GM19043 (cell line): ENCODE data around the gene LRRN2.

Experiments
- ATAC-seq: cut with Tn5 transposase; IDR thresholded peaks from one replicate; pipeline ENCODE4 v1.9.1; 2021; ENCODE audit warnings: low read depth; ENCODE audit not compliant: unreplicated experiment

LRRN2 gene

DNA sequence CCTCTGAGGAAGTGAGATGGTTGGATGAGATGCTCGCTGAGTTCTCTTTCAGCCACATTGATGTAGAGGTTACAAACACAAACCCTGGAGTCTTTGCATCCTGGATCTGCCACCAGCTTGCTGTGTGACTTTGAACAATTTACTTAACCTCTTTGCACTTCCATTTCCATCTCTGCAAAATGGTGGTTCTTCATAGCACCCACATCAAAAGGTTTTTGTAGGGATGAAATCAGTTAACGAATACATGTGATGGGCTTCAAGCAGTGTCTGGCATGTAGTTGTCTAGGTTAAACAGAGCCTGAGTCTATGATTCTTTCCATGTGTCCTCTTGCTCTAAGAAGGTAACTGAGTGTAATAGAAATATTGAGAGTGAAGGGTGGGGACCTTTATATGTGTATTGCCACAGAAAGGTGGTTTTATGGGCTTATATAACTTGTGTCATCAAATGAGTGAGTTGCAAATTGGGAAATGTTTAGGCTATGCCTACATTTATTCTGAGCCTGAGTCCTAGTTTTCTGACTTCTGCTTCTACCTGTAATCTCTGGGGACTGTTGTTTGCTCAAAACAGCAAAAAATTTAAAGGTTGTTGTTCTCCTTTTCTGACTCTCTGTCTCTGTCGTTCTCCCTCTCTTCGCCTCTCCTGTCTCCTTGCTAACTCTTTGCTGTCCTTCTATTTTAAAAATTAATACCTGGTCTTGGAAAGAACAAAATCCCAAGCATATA, 27.3 kb upstream of the LRRN2 start:
- ATAC-seq = no peak

- ATAC-seq = no peak
These were observed 26.6 kb upstream of the LRRN2 start for GRCh38 chr1:204711947-204712701.

DNA sequence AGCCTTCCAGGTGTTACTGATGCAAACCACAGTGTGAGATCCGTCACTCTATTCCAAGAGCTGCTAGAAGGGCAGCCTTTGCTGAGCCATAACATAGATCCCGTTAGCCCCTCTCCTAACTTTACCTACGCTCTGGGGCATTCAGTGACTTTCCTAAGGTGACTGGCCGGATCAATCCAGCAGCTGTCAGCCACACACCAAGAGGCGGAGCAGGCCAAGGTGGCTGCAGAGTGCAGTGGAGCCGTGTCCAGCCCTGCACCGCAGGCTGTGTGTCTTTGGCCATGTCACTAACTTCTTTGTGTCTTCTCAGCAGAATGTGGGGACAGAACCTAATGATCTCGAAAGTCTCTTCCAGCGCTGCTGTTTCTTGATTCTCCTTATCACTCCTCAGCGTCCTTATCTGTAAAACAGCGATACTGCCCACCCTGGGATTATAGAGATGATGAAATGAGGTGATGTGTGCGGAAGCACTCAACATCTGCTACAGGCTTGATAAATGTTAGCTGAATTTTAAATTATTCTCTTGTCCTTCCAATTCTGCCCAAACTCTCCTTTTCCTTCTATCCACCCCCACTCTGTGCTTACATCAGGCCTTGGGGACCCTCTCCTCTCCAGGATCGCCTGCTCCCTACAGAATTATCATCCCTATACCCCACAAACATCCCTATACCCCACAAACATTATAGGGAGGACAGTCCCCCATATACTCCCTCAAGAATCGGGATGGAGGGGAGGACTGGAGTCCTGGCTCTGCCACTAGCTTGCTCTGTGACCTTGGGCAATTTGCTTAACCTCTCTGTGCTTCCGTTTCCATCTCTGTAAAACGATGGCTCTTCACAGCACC, 25.8 kb upstream of the LRRN2 start:
- ATAC-seq = no peak

DNA sequence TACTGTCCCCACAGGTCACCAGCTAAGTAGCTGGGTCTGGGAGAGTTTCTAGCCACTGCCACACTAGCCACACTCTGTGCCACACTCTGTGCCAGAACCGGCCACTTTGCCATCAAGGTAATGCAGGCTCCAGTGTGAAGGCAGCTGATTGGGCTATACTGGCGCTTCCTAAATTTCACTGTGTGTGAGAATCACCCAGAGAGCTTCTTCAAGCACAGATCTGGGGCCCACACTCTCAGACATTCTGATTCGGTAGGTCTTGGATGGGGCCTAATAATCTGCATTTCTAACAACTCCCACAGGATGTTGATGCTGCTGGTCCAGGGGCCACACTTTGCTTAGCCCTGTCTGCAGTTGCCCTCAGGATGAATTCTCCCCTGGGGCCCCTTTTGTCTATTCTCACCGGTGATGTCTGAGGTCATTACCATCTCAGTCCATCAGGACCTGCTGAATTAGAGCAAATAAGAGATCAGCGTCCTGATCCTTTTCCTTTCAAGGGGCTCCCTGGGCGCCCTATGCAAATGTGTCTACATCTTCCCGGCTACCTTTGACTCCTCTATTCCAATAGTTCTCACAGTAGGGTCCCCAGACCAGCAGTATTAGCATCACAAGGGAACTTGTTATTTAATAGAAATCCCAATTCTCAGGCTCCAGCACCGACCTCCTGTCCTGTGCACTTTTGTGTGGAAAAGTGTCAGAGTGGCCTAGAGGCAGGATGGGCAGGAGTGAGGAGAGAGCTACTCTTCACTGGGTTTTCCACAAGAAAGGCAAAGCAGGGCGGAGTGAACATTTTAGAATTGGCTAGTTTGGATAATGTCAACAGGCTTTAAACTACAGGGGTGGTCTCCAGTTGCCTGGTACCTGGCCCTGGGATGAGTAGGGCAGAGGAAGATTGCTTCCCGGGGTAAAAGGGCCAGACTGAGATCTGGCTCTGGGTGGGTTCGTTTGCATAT, 24.7 kb upstream of the LRRN2 start:
- no peak for ATAC-seq

- ATAC-seq = no peak
These were observed 23.5 kb upstream of the LRRN2 start for GRCh38 chr1:204709021-204709420.

- no peak for ATAC-seq
These were observed 21.4 kb upstream of the LRRN2 start for GRCh38 chr1:204706838-204707509.

DNA sequence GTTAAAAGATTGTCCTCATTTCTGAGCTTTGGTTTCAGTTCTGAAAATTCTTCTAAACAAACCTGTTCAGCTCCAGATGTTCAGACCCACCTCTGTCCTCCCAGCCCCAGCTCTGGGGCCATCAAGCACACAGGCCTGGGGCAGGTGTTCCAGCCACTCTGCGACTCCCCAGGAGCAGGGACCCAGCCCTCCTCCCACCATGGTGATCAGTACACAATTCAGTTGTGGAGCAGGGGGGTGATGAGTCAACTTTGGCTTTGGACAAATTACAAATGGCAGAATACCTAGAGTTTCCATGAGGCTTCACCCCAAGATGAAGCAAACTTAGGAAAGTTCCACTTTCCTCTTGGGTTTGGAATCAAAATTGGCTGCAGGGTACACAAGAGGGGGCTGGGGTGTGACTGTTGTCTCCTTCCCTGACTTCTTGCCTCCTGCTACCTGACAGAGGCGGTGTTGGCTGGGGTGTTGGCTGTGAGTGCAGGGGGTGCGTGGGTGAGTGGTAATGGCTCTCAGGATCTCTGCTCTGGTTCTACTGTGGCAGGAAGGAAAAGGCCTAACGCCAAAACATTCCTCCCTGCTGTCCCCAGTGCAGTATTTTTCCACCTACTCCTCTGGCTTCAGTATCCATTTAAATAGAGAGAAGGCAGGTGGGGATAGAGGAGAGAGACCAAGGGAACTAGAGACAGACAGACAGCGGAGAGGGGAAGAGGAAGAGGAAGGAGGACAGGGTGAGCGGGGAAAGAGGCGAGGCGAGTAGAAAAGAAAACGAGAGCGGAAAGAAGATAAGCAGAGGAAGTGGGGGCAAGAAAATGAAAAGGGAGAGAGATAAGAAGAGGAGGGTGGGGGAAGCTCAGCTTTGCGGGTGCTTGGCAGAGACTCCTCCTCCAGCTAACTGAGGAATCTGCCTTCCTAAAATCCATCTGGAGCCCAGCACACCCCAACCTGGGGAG, 20.6 kb upstream of the LRRN2 start:
- no peak for ATAC-seq

DNA sequence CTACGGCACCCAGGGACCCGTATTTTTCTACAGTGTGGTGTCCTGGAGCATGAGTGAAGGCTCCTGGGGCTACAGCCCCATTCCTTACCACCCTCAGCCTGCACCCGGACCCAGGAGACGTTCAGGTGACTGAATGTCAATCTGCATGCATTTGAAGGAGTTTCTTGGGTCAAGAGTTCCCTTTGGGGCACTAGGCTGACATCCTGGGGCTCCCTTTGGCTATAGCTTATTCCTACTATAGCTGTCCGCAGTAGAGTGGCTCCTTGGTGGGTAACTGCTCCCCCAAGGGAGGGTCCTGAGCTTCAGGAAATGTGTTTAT, 19.9 kb upstream of the LRRN2 start:
- no peak for ATAC-seq

DNA sequence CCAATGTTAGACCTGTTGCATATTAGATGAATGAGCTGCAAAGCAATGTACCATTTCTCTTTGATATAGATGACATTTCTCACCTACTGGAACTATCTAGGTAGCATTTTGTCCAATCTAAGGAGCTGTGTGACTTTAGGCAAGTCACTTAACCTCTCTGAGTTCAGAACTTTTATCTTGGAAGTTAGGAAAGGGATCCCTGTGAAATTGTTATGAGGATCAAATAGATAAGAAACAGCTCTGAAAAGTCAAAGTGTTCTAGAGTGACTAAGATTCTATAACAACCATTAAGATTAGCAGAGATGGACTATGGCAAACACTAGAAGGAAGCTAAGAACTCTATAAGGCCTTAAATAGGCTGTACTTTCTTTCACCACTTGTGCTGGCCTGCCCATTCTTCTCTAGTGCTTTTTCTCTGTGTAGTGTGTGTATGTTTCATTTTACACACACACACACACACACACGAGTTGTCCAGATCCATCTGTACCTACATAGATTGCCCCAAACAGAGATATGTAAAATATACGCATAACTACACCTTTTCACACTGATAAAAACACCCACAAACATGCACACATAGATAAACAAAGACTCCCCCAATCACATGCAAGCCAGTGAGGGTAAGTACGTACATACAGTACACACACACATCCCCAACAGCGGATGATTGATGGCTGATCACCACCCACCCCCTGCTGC, 19.4 kb upstream of the LRRN2 start:
- ATAC-seq = no peak

- no peak for ATAC-seq
These were observed 18.5 kb upstream of the LRRN2 start for GRCh38 chr1:204703826-204704612.

DNA sequence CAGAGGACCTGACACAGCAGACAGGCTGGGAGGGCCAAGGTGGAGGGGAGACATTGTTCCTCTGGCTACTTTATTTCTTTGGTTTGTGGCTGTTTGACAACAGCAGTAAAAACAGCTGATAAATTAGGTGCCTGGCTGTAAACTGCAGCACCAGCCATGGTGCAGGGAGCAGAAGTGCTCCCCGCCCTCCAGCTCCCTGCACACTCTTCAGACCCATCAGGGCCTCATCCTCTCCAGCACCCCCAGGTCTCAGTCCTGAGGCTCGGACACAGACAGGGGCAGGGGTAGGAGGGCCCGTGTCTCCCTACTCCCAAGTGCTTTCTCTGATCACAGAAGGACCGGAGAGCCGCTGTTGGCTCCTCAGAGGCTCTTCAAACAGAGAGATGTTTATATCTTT, 17.7 kb upstream of the LRRN2 start:
- no peak for ATAC-seq

- no peak for ATAC-seq
These were observed 17.2 kb upstream of the LRRN2 start for GRCh38 chr1:204702552-204703267.

DNA sequence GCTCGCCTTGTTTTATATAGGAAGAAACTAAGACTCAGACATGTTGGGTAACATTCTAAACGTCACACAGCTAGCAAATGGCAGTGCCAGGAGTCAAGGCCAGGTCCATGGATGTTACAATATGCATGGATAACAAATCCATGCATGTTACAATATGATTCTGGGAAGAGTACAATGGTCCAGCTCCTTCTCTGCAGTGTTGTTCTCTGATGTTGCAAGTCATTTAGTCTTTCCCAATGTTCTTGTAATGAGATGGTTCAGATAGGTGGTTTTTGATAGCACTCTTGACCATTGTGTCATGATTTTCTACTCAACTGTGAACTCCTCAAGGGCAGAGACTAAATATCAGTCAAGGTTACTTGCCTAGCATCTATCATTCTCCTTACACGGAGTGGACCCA, 15.7 kb upstream of the LRRN2 start:
- no peak for ATAC-seq

GRCh38 chr1:204697893-204698292, 12.4 kb upstream of the LRRN2 start:
- no peak for ATAC-seq

- ATAC-seq = no peak
These were observed 11.1 kb upstream of the LRRN2 start for GRCh38 chr1:204696606-204697005.

DNA sequence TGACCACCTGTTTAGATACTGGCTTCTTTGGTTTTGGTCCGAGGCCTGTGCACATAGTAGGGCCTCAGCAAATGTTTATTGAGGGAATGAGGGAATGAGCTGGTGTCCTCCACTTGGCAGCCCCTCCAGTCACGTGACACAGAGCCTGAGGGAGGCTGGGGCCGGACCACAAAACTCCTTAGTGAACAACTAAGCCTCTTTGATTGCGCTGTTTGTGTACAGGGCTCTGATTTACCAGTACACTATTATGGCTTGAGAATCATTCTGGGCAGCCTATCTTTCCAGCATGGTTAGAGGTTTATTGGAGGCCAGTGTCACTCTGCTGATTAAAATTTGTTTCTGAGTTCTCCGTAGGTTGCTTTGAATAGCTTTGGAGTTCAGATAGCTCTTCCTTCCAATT, 10.2 kb upstream of the LRRN2 start:
- ATAC-seq = no peak

DNA sequence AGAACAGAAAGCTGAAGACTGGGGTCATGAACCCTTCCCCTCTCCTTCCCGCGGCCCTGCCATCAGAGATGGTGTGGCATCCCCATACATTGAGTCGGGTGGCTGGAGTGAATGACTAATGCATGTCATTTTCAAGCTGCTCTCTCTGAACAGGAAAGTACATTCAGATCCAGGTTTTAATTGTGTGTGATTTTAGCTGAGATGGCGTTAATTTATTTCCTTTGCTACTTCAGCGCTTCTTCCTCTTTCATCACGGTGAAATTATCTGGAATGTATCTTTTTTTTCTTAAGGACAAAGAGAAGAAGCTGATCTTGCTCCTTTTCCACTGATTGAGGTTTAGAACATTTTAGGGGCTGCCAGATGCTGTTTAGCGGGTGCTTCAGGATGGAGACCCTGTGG, 8.6 kb upstream of the LRRN2 start:
- ATAC-seq = no peak
